ENCODE results near the gene KLF3. TPM values are rescaled to one million over a fixed set of nuclear protein-coding genes. Genes with fewer than 3 reads are reported as not detected.

KLF3 gene
- total RNA-seq, 2 donors from 2014 or later, result 50.7 to 53.9 TPM

Other genes with a start within 250 kb of the KLF3 start
- gene TLR10, start 118.8 kb downstream of the KLF3 start, total RNA-seq, result under 1 TPM in 1 of 2 donors, not detected in 1; 0.38 TPM
- 10 to 100 TPM; 11.1 to 15.8 TPM for gene TLR1, start 140.6 kb downstream of the KLF3 start, total RNA-seq
- 1 to 10 TPM; 4.9 to 6.0 TPM for gene TLR6, start 192.6 kb downstream of the KLF3 start, total RNA-seq
- 100 to 1,000 TPM in 1 of 2 donors, 10 to 100 TPM in 1; 90.2 to 111 TPM for gene FAM114A1, start 203.6 kb downstream of the KLF3 start, total RNA-seq

Measured in posterior vena cava (tissue), 2 donors.